ENCODE data around the gene S100B. TPM values are rescaled to one million over a fixed set of nuclear protein-coding genes. Genes with fewer than 3 reads are reported as not detected.

Gene S100B
- total and polyA plus RNA-seq, 2 donors (not counting 3 experiments of a cell fraction or from before 2014, with no cell fraction given): not detected

- Histone ChIP-seq H3K9ac (replicated peaks; ENCODE audit: extremely low read depth, insufficient read depth, low read length) (no peak overlapping the region), H3K4me2 (ENCODE audit: insufficient read depth, low read length) (no peak overlapping the region), H2AFZ (ENCODE audit: low read depth, low read length) (no peak overlapping the region), H3K9me1 (replicated peaks; ENCODE audit: control insufficient read depth, extremely low read depth, insufficient read depth, low read length) (no peaks in the 10 kb centered on the region), H3K79me2 (ENCODE audit: control insufficient read depth, insufficient read depth, low read length) (no peaks in the 10 kb centered on the region), H3K4me1 (ENCODE audit: control insufficient read depth, extremely low read depth, insufficient read depth, low read length) (peaks cover 15% of the 10 kb centered on the region), H3K36me3 (ENCODE audit: control insufficient read depth in 2 of 2, extremely low read depth in 1 of 2, insufficient read depth in 2 of 2, low read length in 2 of 2) (no peaks in the 10 kb centered on the region), H3K4me3 (replicated peaks in 1 of 3; ENCODE audit: insufficient read depth in 1 of 3, low read depth in 1 of 3, low read length in 3 of 3) (no peak overlapping the region), H3K27ac (ENCODE audit: insufficient read depth, low read depth, low read length) (no peak overlapping the region), H3K27me3 (ENCODE audit: control insufficient read depth in 2 of 2, insufficient read depth in 2 of 2, low read length in 2 of 2) (peaks cover 3 to 5% of the 10 kb centered on the region in 2 experiments), H3K9me3 (replicated peaks; ENCODE audit: control insufficient read depth, insufficient read depth, low read length) (no peaks in the 10 kb centered on the region), H4K20me1 (replicated peaks; ENCODE audit: control insufficient read depth, extremely low read depth, insufficient read depth, low read length) (no peaks in the 10 kb centered on the region)
- TF ChIP-seq CTCF (IDR thresholded peaks at IDR 0.05; ENCODE audit: extremely low read depth in 1 of 2, insufficient read depth in 1 of 2, low read depth in 1 of 2, low read length in 2 of 2) (no peak), GATA2 (IDR thresholded peaks at IDR 0.05; ENCODE audit: insufficient read depth, insufficient read length, low read depth, low read length) (no peak), POLR2A (IDR thresholded peaks at IDR 0.05; ENCODE audit: low read depth, low read length) (no peak), JUN (IDR thresholded peaks at IDR 0.05; ENCODE audit: borderline replicate concordance, insufficient read depth, insufficient read length, low read depth) (no peak), EZH2 (IDR thresholded peaks at IDR 0.05; ENCODE audit: borderline replicate concordance, low read depth, low read length, severe bottlenecking) (no peak), MAX (IDR thresholded peaks at IDR 0.05; ENCODE audit: insufficient read depth, insufficient read length) (no peak), MYC (IDR thresholded peaks at IDR 0.05; ENCODE audit: low read depth, low read length) (no peak), POLR2AphosphoS5 (IDR thresholded peaks at IDR 0.05; ENCODE audit: insufficient read depth, low read depth, low read length) (no peak), FOS (IDR thresholded peaks at IDR 0.05; ENCODE audit: borderline replicate concordance, insufficient read depth, low read length) (no peak)
- dilution Hi-C loops (cut with MboI; ENCODE audit: extremely low pct_ligation_motif_present, low sequenced_read_pairs) (no loop called here), intact Hi-C loops (cut with micrococcal nuclease) (no loop called here)
- no peak for FAIRE-seq
- ChIA-PET POLR2A (no interaction called here), CTCF (interaction anchor here (0.6 kb wide), 1 partner anchor 40 kb away, joined by 3 read pairs; no protein-coding TSS in a partner anchor)
- no TSS peak for BruUV-seq (replicated peaks)
- DNase-seq (ENCODE audit: low read depth, low spot score): no peak
Observed at GRCh38 chr21:46600978-46601377, 3.9 kb downstream of the S100B start.

Measured in endothelial cell of umbilical vein (primary cell).